HepG2 (cell line): Measurements from ENCODE around the gene REPIN1. TPM values are rescaled to one million over a fixed set of nuclear protein-coding genes. Genes with fewer than 3 reads are reported as not detected.

Experiments used
- ARID2 ChIP-seq: sonication (generic); formaldehyde crosslinking; IDR thresholded peaks from 2 replicates; pipeline ENCODE4 v1.8.1; 2022; ENCODE audit warnings: mild to moderate bottlenecking, missing genetic modification reagents, borderline replicate concordance
- ISX ChIP-seq: sonication (generic); formaldehyde crosslinking; conservative IDR thresholded peaks from 2 replicates; pipeline ENCODE4 v1.5.0; 2020; ENCODE audit warnings: missing genetic modification reagents
- JUN ChIP-seq: sonication (generic); formaldehyde crosslinking; IDR thresholded peaks from 2 replicates; pipeline ENCODE4 v1.4.0; 2020; ENCODE audit warnings: mild to moderate bottlenecking, missing genetic modification reagents
- SAP130 ChIP-seq: IDR thresholded peaks from 2 replicates; pipeline ENCODE4 v1.6.1; 2016; ENCODE audit warnings: low read depth
- ZNF232 ChIP-seq: sonication (generic); formaldehyde crosslinking; IDR thresholded peaks from 2 replicates; pipeline ENCODE4 v1.4.0; 2020; ENCODE audit warnings: missing genetic modification reagents, borderline replicate concordance
- ZNF24 ChIP-seq: fragments of 450-650 bp; IDR thresholded peaks from 2 replicates; pipeline ENCODE4 v1.6.1; 2017; ENCODE audit warnings: antibody characterized with exemption, mild to moderate bottlenecking
- ZNF496 ChIP-seq: sonication (generic); formaldehyde crosslinking; IDR thresholded peaks from 2 replicates; pipeline ENCODE4 v1.8.1; 2023; ENCODE audit warnings: mild to moderate bottlenecking, moderate library complexity, missing genetic modification reagents; ENCODE audit not compliant: insufficient replicate concordance
- ZNF589 ChIP-seq: sonication (generic); formaldehyde crosslinking; conservative IDR thresholded peaks from 2 replicates; pipeline ENCODE4 v1.8.0; 2022; ENCODE audit warnings: mild to moderate bottlenecking, moderate library complexity, missing genetic modification reagents
- ZNF597 ChIP-seq: sonication (generic); formaldehyde crosslinking; IDR thresholded peaks from 2 replicates; pipeline ENCODE4 v1.5.0; 2020; ENCODE audit warnings: missing genetic modification reagents
- ZNF747 ChIP-seq: sonication (generic); formaldehyde crosslinking; IDR thresholded peaks from 2 replicates; pipeline ENCODE4 v1.8.1; 2023; ENCODE audit warnings: missing genetic modification reagents, mild to moderate bottlenecking, borderline replicate concordance
- ZXDC ChIP-seq: sonication (generic); formaldehyde crosslinking; IDR thresholded peaks from 2 replicates; pipeline ENCODE4 v1.5.0; 2020; ENCODE audit warnings: mild to moderate bottlenecking, missing genetic modification reagents
- polyA plus RNA-seq, 8 experiments: library from polyadenylated mRNA; depleted of rRNA in 3 of 8; stranded (reverse) in 7 of 8; unstranded in 1 of 8; fragments of >200 nt; fragmentation: Illumina TruSeq in 4 of 8; extraction: Trizol in 4 of 8; gene quantifications; 2 replicates each; pipeline versions ENCODE4 v1.2.1 to v1.2.3, GENCODE V29; 2011 to 2016; ENCODE audit warnings: low read depth in 4 of 8, missing spikeins in 1 of 8, mixed read lengths in 1 of 8; ENCODE audit not compliant: insufficient read depth in 1 of 8
- total RNA-seq, 5 experiments: library from RNA; depleted of rRNA; stranded (reverse); fragments of >200 nt; fragmentation: Illumina TruSeq; extraction: Trizol; gene quantifications; 2 replicates each; pipeline ENCODE4 v1.2.3, GENCODE V29; 2016; ENCODE audit warnings: low read depth in 1 of 5
- TF ChIP-seq, protein P1 (sequence below): sonication (generic); formaldehyde crosslinking; IDR thresholded peaks from 2 replicates; pipeline ENCODE4 v1.4.0; 2020; ENCODE audit warnings: low read depth, missing genetic modification reagents
- TF ChIP-seq, protein P2 (sequence below): sonication (generic); formaldehyde crosslinking; IDR thresholded peaks from 2 replicates; pipeline ENCODE4 v1.8.0; 2022; ENCODE audit warnings: mild to moderate bottlenecking, missing genetic modification reagents, moderate library complexity

REPIN1 gene
- total and polyA plus RNA-seq, 2 of the 13 experiments (the other 11 are each of a cell fraction or from before 2014, with no cell fraction given): 69.9 to 108 TPM

DNA sequence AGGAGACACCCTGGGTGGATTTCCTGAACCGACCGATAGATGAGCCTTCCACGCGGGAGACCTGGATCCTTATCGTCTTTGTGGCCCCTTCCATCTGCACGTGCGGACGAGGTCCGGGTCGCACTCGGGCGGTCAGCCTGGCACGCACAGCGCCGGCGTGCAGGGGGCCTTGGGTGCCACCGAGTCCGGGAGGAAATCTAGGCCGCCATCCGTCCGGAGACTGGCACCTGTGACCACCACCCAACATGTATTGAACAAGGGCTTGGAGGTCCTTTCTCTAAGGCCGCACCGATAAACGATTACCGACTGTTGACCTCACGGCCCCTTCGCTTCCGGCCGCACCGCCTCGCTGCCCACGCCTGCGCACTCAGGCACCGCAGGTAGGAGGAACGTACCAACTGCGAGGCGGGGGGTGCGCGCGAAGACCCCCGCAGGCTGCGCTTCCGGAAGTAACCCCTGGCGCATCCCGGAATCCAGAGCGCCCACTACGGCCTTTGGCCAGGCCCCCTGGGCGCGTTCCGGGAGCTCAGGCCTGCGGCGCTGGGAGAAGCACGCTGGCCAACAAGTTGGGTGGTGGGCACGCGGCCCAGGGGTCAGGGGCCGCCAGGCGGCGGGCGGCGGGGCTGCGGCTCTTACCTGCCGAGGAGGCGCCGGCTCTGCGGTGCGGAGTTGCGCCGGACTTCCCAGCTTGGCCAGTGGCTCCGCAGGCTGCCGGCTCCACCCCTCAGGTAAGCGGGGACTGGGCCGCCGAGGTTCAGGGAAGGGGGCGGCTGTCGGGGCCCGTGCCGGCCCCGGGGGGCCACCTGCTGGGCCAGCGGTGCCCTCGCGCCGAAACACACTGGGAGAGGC lies 45.6 kb upstream of the REPIN1 start, which contains the start of the genes ACTR3C and LRRC61 (continued):
- TF ChIP-seq ZNF589 (CRISPR knock-in tag) (no peak; the same call in 1 of the 2 replicates), ARID2 (CRISPR knock-in tag) (no peak), ZNF24 (no peak), ZNF496 (CRISPR knock-in tag) (no peak), ZNF747 (CRISPR knock-in tag) (peak; percentile 94), ZNF597 (no peak), ZNF232 (CRISPR knock-in tag) (peak; percentile 82), ISX (no peak), SAP130 (peak; percentile 87), JUN (CRISPR knock-in tag) (peak; percentile 67; the same call in 1 of the 2 replicates), ZXDC (CRISPR knock-in tag) (no peak; the same call in 1 of the 2 replicates)
- TF ChIP-seq, protein P1, sequence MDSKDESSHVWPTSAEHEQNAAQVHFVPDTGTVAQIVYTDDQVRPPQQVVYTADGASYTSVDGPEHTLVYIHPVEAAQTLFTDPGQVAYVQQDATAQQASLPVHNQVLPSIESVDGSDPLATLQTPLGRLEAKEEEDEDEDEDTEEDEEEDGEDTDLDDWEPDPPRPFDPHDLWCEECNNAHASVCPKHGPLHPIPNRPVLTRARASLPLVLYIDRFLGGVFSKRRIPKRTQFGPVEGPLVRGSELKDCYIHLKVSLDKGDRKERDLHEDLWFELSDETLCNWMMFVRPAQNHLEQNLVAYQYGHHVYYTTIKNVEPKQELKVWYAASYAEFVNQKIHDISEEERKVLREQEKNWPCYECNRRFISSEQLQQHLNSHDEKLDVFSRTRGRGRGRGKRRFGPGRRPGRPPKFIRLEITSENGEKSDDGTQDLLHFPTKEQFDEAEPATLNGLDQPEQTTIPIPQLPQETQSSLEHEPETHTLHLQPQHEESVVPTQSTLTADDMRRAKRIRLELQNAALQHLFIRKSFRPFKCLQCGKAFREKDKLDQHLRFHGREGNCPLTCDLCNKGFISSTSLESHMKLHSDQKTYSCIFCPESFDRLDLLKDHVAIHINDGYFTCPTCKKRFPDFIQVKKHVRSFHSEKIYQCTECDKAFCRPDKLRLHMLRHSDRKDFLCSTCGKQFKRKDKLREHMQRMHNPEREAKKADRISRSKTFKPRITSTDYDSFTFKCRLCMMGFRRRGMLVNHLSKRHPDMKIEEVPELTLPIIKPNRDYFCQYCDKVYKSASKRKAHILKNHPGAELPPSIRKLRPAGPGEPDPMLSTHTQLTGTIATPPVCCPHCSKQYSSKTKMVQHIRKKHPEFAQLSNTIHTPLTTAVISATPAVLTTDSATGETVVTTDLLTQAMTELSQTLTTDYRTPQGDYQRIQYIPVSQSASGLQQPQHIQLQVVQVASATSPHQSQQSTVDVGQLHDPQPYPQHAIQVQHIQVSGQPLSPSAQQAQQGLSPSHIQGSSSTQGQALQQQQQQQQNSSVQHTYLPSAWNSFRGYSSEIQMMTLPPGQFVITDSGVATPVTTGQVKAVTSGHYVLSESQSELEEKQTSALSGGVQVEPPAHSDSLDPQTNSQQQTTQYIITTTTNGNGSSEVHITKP (CRISPR knock-in tag): peak; percentile 100
- TF ChIP-seq, protein P2, sequence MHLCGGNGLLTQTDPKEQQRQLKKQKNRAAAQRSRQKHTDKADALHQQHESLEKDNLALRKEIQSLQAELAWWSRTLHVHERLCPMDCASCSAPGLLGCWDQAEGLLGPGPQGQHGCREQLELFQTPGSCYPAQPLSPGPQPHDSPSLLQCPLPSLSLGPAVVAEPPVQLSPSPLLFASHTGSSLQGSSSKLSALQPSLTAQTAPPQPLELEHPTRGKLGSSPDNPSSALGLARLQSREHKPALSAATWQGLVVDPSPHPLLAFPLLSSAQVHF (CRISPR knock-in tag): 0 out of 2 replicates have a peak, but pooled peaks have one; percentile 80
